Measurements from ENCODE around the gene CBARP.
A peak's percentile ranks its signal among the peaks of the same experiment; 100 is the strongest.
"Not testable (repeated sequence)": the region's sequence is repeated elsewhere in the genome, so short reads cannot be mapped to it uniquely, and the experiment has no call there.

CBARP gene

DNA sequence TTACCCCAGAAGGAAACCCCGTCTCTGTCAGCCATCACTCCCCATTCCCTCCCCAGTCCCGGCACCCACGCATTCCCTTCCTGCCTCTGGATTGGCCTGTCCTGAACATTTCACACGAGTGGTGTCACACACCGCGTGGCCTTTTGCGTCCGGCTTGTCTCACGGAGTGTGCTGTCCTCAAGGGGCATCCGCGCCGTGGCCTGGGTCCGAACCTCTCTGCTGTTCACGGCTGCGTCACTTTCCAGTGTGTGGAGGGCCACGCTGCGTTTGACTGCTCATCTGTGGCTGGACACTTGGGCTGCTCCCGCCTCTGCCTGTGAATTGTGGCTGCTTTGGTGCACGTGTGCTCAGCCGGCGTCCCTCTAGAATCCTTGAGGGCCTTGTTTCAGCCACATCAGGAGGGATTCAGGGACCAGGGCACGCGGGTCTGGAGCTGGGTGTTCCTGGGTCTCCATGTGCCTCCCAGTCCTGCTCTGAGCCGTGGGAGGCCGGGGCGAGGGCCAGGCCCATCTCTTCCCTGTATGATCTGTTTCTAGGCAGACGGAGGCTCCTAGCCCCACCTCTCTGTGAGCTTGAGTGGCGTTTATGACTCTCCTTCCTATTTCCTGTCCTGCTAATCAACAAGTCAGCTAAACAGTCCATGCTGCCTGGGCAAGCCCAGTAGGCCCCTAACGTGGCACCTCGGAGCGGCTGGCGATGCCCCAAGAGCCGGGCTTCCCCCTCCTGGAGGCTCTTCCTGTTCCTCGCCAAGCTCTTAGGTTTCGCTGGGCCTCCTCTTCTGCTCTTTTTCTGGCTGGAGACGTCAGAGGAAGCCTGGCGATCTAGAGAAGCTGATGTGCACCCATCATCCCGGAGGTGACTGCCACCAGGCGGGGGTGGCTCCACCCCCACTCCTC, 24.2 kb downstream of the CBARP start:
- TF ChIP-seq ZNF274 (IDR thresholded peaks at IDR 0.05; ENCODE audit: low read depth, low read length), result no peak
- no peak overlapping the region for H3K4me3 ChIP-seq (ENCODE audit: low read length)

DNA sequence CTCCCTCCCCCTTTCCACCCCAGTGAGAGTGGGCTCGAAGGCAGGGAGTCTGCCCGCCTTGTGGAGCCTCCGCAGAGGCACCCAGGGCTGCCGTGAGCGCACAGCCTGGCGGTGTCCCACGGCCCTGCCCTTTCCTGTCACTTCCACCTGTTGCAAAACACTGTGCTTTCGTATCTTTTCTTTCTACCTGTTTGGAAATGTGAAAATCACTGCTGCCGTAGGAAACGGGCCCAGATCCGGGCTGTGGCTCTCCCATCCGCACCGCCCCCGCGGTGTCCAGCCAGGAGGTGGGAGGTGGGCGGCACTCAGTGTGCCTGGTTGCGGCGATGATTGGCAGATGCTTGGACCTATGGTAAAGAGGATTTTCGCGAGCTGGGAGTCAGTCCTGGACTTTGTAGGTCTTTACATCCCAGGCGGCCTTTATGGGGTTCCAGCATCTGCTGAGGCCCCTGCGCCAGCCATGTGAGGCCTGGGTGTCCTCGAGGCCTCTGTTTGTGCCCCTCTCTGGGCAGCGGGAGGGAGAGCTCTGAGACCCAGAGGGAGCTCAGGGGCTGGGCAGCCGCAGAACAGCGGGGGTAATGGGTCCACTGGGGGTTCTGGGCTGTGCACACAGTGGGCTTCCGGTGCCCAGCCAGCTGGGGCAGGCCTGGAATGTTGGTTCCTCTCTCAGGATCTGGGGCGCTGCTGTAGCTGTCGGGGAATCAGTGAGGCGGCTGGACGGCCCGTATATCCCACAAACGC, 26.1 kb downstream of the CBARP start:
- H3K4me3 ChIP-seq (ENCODE audit: low read length), result no peak overlapping the region
- TF ChIP-seq ZNF274 (IDR thresholded peaks at IDR 0.05; ENCODE audit: low read depth, low read length), result no peak

DNA sequence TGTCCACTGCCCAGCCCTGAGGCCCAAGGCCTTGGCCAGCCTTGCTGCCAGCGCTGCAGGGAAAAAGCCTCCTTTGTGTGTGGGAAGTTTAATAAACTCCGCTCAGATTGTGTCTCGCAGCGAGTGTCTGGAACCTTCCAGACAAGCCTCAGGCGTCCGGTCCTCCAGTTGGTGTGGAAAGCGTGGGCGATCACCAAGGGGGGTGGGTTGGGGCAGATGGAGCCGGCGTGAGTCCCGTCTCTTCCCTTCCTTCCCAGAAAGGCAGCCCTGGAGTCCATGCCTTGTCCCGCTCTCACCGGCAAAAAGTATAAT, 27.6 kb downstream of the CBARP start:
- TF ChIP-seq ZNF274 (IDR thresholded peaks at IDR 0.05; ENCODE audit: low read depth, low read length), result no peak
- no peak overlapping the region for H3K4me3 ChIP-seq (ENCODE audit: low read length)

DNA sequence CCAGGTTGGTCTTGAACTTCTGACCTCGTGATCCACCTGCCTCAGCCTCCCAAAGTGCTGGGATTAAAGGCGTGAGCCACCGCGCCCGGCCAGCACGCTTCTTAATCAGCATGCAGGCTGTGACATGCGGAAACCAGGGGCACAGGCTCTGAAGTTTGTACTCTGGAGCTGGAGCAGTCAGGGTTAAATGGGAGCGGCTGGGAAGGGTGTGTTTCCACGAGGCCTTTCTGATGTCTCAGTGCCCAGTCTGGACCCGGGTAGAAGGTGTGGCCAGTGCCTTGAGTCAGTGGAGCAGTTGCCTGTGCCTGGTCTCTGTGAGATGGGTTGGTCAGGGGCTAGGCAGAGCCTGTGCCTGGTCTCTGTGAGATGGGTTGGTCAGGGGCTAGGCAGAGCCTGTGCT, 29.0 kb downstream of the CBARP start:
- not testable (repeated sequence) for H3K4me3 ChIP-seq (ENCODE audit: low read length)

DNA sequence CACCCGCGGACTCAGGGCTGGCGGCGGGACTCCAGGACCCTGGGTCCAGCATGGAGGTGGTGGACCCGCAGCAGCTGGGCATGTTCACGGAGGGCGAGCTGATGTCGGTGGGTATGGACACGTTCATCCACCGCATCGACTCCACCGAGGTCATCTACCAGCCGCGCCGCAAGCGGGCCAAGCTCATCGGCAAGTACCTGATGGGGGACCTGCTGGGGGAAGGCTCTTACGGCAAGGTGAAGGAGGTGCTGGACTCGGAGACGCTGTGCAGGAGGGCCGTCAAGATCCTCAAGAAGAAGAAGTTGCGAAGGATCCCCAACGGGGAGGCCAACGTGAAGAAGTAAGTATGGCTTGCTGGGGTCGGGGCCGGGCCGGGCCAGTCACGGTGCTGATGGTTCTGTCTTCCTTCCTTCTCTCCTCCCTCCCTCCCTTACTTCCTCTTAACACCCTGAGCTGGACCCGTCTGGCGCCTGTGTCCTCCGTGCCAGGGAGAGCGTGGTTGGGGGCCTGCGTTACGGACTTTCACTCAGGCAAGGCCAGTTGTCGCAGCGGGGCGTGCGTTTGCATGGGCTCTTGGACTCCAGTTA, 30.8 kb downstream of the CBARP start:
- no peak for TF ChIP-seq ZNF274 (IDR thresholded peaks at IDR 0.05; ENCODE audit: low read depth, low read length)
- H3K4me3 ChIP-seq (ENCODE audit: low read length), result peak overlapping the region; percentile 73

DNA sequence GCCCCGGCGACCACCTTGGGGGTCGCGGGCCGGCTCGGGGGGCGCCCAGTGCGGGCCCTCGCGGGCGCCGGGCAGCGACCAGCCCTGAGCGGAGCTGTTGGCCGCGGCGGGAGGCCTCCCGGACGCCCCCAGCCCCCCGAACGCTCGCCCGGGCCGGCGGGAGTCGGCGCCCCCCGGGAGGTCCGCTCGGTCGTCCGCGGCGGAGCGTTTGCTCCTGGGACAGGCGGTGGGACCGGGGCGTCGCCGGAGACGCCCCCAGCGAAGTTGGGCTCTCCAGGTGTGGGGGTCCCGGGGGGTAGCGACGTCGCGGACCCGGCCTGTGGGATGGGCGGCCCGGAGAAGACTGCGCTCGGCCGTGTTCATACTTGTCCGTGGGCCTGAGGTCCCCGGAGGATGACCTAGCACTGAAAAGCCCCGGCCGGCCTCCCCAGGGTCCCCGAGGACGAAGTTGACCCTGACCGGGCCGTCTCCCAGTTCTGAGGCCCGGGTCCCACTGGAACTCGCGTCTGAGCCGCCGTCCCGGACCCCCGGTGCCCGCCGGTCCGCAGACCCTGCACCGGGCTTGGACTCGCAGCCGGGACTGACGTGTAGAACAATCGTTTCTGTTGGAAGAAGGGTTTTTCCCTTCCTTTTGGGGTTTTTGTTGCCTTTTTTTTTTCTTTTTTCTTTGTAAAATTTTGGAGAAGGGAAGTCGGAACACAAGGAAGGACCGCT, 31.5 kb downstream of the CBARP start:
- peak overlapping the region; percentile 73 for H3K4me3 ChIP-seq (ENCODE audit: low read length)

DNA sequence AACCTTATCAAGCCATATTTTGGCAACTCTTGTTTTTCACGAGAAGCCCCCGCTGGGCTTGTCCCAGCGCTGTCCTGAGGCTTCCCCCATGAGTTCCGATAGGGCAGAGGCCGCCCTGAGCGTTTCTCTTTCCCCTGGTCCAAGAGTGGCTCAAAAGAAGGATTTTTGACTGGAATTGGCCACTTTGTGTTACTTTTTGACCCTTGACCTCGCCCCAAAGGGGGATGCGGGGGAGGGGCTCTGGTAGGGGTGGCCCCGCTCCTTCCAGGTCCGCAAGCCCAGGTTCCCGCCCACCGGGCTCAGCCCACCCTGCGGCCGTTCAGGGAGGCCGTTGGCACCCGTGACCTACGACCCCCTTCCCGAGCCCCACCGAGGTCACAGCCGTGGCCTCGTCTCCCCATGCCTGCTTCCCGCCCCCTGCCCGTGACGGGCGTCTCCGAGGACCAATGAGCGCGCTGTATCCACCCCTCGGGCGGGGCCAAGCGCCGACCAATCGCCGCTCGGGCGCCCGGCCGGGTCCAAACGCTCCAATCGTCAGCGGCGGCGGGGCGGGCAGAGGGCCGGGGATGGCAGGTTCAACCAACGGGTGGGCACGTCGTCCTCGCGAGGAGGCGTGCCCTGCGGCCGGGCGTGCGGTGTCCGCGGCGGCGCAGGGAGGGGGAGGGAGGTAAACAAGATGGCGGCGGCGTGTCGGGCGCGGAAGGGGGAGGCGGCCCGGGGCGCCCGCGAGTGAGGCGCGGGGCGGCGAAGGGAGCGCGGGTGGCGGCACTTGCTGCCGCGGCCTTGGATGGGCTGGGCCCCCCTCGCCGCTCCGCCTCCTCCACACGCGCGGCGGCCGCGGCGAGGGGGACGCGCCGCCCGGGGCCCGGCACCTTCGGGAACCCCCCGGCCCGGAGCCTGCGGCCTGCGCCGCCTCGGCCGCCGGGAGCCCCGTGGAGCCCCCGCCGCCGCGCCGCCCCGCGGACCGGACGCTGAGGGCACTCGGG, 32.4 kb downstream of the CBARP start, which contains the start of gene STK11:
Gene STK11, plus strand, starts transcription at position 665 of the 986 bp plus-strand sequence. CDS start 1,136 bp downstream, outside the sequence.
- TF ChIP-seq ZNF274 (IDR thresholded peaks at IDR 0.05; ENCODE audit: low read depth, low read length), result no peak
- peak within 1 kb of the TSS; percentile 73 for H3K4me3 ChIP-seq (ENCODE audit: low read length)

More for the DNA sequence above, 31.5 kb downstream of the CBARP start:
- TF ChIP-seq ZNF274 (IDR thresholded peaks at IDR 0.05; ENCODE audit: low read depth, low read length), result no peak

DNA sequence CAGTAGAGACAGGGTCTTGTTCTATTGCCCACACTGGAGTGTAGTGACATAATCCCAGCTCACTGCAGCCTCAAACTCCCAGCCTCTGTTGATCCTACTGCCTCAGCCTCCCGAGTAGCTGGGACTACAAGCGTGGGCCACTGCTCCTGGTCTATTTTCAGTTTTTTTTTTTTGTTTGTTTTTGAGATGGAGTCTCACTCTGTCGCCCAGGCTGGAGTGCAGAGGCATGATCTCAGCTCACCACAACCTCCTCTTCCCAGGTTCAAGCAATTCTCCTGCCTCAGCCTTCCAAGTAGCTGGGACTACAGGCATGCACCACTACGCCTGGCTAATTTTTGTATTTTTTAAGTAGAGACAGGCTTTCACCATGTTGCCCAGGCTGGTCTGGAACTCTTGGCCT, 37.2 kb downstream of the CBARP start:
- not testable (repeated sequence) for H3K4me3 ChIP-seq (ENCODE audit: low read length)

DNA sequence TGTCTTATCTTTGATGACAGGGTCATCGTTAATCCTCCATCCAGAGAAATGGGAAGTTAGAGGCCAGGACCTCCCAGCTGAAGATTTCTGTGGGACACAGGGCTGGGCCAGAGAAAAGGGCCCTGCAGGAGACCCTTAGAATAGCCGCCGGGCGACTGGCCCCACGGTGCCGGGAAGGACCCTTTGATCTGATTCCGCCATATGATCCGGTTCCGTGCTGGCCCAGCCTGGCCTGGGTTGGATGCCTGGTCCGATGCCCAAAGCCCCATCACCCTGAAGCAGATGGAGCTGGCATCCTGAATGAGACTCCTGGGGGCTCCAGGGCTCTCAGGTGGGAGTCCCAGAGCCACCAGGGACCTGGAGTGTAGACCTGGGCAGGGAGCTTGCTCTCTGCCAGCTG, 38.3 kb downstream of the CBARP start:
- no peak for TF ChIP-seq ZNF274 (IDR thresholded peaks at IDR 0.05; ENCODE audit: low read depth, low read length)
- no peak overlapping the region for H3K4me3 ChIP-seq (ENCODE audit: low read length)

DNA sequence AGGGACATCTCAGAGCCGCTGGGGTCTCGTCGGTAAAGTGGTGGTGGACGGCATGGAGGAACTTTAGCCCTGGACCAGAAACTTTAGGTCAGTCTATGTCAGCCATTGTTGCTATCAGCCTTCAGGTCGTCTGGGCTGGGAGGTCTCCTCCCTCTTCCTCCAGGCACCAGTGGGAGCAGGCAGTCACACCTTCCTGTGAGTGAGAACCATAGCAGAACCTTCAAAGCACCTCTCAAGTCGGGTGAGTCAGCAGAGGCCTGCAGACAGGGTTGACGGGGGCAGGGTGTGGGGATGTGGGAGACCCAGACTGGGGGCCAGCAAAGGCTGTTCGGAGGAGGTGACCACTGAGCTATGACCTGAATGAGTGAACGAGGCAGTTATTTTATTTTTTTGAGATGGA, 48.4 kb downstream of the CBARP start:
- H3K4me3 ChIP-seq (ENCODE audit: low read length), result no peak overlapping the region
- TF ChIP-seq ZNF274 (IDR thresholded peaks at IDR 0.05; ENCODE audit: low read depth, low read length), result no peak

DNA sequence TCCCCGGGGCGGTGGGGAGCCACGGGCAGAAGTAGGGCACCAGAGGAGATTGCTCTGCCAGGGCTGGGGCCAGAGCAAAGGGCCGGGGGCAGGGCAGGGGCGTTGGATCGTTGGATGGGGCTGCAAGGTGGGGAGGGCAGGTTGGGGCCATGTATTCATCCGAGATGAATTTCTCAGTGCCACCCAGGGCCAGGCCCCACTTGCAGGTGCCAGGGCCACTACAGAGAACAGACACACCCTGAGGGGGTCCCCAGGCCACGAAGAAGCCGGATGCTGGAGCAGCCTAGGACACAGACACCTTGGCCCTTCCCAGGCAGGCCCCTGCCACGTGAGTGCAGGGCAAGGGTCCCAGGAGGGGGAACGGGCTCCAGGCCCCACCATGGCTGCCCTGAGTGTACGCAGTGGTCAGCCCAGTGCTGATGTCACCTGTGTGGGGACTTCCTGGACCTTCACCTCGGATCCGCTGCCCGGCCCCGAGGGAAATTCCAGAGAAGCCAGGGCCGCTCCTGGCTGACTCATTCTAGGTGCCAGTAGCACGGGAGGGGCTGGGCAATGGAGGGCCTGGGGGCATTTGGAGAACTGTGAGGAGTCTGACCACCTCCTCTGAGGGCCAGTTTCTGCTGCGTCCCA, 54.1 kb downstream of the CBARP start:
- H3K4me3 ChIP-seq (ENCODE audit: low read length), result no peak overlapping the region
- TF ChIP-seq ZNF274 (IDR thresholded peaks at IDR 0.05; ENCODE audit: low read depth, low read length), result no peak

DNA sequence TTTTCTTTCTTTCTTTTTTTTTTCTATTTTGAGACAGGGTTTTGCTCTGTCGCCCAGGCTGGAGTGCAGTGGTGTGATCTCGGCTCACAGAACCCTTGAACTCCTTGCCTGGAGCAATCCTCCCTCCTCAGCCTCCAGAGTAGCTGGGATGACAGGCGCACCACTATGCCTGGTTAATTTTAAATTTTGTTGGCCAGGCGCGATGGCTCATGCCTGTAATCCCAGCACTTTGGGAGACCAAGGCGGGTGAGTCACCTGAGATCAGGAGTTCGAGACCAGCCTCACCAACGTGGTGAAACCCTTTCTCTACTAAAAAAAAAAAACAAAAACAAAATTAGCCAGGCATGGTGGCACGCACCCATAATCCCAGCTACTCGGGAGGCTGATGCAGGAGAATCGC, 55.1 kb downstream of the CBARP start:
- TF ChIP-seq ZNF274 (IDR thresholded peaks at IDR 0.05; ENCODE audit: low read depth, low read length), result no peak
- no peak overlapping the region for H3K4me3 ChIP-seq (ENCODE audit: low read length)

DNA sequence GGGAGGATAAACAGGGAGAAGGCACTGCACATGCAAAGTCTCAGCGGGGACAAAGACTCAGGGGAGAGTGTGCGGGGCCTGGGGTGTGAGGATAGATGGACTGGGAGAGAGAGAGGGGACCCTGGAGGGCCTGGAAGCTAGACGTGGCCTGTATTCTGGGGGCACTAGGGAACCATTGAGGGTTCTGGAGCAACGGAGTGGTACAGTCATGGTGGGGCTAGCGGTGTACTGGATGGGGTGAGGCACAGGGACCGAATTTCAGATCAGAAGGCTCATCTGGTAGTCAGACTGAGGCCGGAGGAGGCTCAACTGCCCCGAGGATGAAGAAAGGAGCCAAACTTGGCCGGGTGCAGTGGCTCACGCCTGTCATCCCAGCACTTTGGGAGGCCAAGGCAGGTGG, 55.7 kb downstream of the CBARP start:
- no peak for TF ChIP-seq ZNF274 (IDR thresholded peaks at IDR 0.05; ENCODE audit: low read depth, low read length)
- no peak overlapping the region for H3K4me3 ChIP-seq (ENCODE audit: low read length)
